HG02981 (cell line): ENCODE measurements around the gene SYT13.

Experiments used
- ATAC-seq: cut with Tn5 transposase; IDR thresholded peaks from one replicate; pipeline ENCODE4 v1.9.1; 2021; ENCODE audit warnings: mild to moderate bottlenecking, moderate library complexity; ENCODE audit not compliant: unreplicated experiment

SYT13 gene, protein sequence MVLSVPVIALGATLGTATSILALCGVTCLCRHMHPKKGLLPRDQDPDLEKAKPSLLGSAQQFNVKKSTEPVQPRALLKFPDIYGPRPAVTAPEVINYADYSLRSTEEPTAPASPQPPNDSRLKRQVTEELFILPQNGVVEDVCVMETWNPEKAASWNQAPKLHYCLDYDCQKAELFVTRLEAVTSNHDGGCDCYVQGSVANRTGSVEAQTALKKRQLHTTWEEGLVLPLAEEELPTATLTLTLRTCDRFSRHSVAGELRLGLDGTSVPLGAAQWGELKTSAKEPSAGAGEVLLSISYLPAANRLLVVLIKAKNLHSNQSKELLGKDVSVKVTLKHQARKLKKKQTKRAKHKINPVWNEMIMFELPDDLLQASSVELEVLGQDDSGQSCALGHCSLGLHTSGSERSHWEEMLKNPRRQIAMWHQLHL

DNA sequence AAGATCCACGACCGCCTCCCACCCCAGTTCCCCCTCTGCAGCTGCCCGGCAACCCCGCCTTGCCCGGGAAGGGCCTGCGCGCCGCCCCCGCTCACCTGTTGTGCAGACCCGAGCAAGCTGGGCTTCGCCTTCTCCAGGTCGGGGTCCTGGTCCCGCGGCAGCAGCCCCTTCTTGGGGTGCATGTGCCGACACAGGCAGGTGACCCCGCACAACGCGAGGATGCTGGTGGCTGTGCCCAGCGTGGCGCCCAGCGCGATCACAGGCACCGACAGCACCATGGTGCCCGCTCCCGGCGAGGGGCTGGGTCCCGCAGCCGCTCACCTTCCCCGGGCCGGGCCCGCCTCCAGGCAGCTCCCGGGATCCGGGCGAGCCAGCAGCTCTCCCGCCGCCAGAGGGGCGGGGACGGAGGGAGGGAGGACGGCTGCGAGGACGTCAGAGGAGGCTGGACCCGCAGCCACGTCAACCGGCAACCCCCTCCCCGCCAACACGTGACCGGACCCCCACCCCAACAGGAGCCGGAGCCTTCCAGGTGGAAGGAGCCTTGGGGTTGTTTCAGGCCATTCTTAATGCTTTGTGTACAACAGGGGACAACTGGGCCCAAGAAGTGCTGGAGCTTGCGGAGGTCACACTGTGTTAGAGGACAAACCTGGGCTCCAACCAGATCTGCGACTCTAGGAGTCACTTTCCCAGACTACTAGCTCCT, at the start of gene SYT13:
Gene SYT13, minus strand, starts transcription at position 412 of the 703 bp plus-strand sequence. Its CDS starts 134 bp downstream, at position 278.
- no peak for ATAC-seq

DNA sequence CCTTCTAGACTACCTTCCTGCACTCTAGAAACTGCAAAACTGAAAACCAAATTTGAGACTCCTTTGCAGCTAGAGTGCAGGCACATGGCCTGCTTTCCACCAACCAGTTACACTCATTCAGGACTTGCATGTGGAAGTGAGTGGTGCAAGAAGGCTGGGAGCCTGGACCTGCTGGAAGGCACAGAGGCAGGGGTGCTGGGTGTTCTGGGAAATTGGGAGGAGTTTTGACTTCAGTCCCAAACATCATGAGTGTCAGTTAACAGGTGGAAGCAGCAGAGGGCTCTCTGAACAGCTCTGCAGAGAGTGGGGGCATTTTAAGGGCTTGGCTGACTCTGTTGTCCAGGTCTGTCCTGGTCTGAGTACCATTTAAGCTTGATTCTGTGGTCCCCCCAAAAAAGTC, 49.3 kb upstream of the SYT13 start:
- no peak for ATAC-seq

DNA sequence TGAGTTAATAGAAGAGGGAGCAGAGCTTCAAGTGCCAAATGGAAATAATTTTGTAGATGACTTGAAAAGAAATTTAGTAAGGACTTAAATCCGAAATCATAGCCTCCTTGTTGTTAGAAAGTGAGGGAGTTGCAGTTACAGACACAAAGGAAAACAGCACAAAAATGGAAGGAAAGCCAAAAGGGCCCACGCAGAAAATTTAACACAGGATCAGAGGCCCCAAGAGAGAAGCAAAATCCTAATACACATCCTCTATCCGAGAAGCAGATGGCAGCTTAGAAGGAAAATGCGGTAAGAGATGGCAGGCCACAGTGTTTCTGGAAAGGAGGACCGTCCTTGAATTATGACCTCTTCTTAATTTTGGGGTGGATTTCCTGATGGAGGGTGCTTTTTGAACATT, 48.7 kb upstream of the SYT13 start:
- no peak for ATAC-seq

DNA sequence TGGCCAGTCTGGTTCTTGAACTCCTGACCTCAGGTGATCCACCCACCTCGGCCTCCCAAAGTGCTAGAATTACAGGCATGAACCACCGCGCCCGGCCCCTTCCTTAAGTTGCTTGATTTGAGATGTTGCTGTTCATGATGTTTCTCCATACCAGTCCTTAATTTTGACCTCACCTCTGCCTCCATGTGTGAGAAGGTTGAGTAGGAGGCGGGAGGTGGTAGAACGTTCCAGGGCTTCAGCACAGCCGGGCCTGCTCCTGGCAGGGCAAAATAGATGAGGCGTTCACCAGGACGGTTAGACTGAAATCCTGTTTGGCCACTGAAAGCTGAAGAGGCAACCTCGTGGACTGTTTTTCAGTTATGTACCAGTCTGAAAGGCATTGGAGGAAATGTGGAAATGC, 48.3 kb upstream of the SYT13 start:
- ATAC-seq, result no peak

DNA sequence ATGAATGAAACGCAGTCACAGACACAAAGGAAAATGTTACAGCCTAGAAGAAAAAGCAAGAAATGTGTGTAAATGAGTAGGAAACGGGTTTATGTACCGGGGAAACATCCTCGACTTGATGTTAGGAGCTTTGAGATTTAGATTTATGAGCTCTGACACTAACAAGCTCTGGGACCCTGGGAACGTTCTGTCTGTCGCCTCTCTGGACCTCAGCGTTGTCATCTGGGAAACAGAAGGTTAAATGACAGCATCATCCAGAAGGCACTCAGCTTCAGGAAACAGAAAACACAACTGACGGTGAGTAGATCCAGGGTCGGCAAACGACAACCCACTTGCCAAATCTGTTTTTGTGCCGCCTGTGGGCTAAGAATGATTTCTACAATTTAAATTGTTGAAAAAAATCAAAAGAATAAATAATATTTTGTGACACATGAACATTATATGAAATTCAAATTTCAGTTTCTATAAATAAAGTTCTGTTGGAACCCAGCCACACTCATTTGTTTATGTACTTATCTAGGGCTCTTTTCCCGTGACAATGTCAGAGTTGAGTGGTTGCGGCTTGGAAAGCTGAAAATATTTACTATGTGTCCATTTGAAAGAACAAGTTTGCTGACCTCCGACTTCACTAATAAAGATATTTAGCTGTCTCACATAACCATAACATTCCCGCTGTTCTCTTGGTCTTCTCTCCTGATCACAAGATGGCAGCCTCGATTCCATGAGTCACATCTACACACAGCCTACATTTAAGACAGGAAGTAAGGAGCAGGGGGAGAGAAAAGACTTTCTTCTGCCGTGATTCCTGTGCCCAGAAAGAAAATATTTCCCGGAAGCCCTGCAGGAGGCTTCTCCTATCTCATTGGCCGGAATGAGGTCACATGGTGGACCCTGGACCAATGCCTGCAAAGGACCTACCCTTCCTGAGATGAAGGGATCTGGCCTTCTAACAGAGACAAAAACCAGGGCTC, 47.1 kb upstream of the SYT13 start:
- ATAC-seq, result no peak

DNA sequence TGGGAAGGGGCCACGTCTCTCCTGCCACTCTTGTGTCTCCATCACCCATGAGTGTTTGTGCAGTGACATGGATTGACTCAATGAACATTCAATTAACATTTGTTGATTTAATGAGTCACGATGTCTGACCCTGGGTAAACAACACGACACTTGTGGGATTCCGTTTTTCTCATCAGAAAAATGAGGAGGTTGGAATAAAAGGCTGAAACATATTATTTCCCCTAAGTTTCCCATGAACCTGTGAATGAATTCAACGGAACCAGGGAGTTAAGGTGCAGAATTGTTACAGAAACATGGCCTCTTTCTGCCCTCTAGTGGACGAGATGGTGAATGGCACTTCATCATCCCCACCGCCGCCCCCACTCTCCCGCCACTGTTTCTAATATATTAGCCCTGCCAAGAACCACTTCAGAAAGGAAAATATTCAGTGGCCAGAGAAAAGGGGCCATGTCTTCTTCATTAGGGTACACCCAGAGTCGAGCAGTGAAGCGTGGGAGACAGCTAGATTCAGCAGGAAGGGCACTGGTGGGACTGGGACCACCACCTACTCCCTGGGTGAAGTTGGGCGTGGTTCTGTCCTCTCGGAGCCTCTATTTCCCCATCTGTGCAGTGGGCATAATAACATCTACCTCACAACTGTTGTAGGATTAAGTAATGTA, 46.3 kb upstream of the SYT13 start:
- ATAC-seq, result no peak

DNA sequence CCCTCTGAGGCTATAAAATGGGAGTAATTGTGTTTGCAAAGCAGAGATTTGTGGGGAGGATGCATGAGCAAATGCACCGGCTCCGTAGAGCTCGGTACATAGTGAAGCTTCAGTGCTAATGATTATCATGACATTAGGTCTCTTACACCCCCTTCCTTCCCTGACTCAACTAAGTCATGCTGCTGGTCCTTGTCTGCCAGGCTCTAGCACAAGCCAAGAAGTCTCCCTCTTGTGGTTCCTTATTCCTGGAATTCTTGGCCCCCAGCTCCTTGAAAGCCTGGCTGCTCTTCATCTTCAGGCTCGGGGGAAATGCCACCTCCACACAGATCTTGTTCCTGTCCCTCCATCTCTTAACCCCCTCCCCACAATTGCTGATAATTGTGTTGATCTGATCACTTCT, 45.7 kb upstream of the SYT13 start:
- ATAC-seq, result no peak

DNA sequence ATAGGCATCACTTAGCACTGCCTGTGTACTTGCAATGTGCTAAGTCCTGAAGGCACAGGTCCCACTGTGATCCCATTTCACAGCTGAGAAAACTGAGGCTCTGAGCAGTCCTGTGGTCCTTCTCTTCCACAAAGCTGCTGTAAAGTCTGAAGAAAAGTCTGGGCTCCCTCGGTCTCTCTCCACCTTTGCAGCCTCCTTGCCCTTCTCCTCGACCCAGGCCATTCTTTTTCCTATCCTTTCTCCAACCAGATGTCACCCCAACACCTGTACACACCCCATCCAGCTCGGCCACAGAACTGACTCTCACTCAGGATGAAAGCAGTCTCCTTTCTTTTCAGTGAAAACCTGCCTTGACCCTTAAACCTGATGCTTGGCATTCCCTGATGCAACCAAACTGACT, 42.6 kb upstream of the SYT13 start:
- no peak for ATAC-seq

DNA sequence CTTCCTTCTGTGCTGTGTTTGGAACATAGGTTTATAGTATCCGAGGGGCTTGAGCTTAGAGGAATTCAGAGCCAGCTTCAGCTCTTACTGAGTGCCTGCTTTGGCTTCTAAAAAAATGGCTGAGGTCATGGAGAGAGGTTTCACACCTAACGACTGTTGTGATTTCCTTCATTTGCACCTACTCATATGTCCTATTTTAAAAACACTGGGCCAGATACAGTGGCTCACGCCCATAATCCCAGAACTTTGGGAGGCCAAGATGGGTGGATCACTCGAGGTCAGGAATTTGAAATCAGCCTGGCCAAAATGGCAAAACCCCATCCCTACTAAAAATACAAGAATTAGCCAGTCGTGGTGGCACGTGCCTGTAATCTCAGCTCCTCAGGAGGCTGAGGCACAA, 38.3 kb upstream of the SYT13 start:
- no peak for ATAC-seq

DNA sequence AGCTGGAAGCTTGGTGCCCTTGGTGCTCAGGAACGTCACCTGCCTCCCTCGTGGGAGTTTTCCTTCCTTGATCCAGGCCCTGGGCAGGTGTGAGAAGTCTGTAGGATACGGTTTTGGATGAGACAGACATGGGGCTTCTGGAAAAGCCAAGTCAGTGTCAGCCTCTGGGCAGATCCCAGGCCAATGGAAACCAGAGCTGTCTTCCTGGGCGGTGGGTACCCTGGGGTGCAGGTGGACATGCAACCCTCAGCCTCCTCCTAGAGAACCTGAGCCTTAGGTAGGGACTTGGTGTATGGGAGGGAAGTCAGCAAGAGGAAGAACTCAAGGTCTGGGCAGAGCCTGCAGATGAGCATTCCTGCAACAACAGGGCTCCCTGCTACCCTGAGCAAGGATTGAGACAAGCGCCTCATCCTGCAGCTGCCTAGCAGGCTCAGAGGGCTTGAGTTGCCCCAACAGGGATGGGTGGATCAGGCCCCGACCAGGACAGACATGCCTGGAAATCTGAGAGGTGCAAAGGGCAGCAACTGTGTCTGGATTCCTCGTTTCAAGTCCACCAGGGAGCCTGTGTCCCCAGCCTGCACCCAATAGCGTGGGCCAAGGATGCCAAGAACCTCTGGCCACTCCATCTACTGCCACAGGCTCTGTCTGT, 37.6 kb upstream of the SYT13 start:
- no peak for ATAC-seq

DNA sequence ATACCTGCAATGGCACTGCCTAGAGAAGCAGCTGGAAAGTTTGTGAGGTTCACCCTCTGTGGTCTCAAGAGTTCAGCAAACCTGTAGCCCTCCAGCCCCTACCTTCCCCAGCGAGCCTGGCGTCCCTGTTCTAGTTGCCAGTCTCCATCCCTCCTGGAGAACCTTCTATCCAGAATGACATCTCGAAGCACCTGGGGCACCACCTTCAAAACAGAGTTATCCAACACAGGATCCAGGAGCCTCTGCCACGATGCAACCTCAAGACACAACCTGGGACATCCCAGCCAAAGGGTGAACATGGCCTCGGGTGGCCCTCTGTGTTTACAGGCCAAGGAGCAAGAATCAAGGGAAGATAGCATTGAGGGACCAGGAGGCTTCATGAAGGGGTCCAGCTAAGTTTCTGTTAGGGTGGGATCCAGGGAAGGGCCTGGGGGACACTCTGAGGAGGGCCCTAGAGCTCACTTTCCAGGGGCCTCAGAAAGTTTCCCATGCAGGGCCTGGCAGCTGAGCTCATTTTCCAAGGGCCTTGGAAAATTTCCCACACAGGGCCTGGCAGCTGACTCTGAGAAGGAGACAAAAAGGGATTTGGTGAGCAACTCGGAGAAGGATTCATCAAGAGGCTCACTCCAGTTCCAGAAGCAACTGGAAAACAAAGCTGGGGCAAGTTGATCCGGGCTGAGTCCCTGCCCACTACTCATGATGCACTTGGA, 36.9 kb upstream of the SYT13 start:
- ATAC-seq, result no peak

DNA sequence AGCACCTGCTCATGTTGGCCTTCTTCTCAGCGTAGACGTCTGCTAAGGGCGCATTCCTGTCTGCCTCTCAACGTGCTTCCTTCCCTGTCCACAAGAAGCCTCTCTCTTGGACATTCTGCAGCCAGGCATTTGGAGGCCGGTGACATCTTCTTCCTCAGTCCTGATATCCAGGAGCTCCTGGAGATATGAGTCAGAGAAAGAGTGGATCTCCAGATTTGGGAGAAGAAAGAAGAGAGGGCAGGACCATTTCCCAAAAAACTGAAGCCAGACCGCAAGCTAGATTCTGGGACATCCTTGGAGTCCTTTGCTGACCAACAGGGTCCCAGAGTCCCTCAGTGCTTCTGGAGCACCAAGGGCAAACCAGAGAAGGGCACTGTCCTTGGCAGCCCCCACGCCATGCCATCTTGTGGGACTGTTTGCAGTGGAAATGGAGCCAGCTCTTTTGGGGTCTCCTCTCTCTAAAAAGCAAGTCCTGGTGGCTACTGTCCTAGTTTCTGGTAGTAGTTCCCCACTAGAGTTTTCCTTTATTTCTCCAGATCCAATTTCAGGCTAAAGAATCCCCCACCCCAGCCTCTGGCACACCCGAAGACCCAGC, 36.1 kb upstream of the SYT13 start:
- ATAC-seq, result no peak

DNA sequence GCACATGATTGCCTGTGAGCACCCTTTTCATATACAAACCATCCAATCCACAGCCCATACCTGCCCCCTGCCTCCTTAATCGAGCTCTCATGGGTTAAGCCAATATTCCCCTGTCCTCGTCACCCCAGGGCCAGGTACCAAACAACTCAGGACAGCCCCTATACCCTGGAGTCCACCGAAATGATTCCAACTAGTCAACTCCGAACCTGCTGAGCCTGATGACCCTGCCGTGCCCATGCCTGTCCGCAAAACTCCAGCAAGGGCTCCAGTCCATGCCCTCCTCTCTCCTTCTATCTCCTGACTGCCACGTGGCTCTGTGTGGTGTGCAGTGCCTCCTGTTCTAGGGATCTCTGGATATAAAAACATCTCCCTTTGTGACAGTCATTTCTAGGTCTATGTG, 35.5 kb upstream of the SYT13 start:
- ATAC-seq, result no peak

DNA sequence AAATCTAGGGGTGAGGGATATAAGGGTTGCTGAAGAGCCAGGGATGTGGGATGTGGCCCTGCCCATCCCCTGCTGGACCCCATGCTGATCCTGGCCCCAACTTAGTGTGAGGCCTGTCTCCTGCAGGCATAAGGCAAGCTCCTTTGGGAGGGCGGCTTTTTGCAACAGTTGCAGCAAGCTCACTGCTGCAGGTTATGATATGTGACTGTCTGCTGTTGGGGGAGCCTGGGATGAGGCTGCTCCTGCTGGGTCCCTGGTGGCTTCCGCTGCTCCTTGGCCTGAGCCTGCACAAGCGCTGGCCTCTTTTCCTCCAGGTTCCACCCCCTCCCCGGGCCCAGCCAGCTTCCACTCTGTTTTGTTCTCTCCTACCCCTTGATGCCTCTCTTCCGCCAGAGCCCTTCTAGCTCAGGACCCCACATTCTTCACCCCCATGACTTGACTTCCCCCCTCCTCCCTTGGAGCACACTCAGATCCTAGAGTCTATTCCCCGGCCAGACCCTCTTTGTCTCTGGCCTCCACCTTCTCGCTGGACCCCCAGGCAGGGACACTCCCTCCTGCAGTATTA, 35.0 kb upstream of the SYT13 start:
- ATAC-seq, result no peak

DNA sequence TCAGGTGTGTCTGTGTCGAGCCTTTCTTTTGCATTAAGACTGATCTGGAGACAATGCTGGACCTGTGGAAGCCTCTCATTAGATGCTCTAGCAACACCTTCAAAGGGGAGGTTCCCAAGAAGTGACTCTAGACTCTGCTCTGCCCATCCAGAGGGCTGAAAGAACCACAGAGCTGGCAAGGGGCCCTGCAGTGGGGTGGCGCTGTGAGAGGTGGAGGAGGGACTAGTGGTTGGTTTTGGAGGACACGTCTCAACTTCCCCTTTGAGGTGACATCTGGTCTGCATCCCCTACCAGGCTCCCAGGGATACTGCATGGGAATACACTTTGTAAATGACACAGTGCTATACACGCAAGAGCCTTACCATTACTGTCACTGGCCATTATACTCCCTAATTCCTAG, 34.2 kb upstream of the SYT13 start:
- ATAC-seq, result no peak

DNA sequence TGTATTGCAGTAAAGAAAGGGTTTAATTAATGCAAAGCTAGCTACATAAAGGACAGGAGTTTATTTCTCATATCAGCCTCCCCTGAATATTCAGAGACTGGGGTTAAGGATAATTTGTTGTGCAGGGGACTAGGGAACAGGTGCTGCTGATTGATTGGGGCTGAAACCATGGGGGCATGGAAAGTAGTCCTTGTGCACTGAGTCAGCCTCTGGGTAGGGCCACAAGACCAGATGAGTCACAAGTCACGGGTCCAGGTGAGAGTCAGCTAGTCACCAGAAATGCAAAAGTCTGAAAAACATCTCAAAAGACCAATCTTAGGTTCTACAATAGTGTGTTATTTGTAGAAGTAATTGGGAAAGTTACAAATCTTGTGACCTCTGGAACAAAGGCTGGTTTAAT, 32.9 kb upstream of the SYT13 start:
- no peak for ATAC-seq

DNA sequence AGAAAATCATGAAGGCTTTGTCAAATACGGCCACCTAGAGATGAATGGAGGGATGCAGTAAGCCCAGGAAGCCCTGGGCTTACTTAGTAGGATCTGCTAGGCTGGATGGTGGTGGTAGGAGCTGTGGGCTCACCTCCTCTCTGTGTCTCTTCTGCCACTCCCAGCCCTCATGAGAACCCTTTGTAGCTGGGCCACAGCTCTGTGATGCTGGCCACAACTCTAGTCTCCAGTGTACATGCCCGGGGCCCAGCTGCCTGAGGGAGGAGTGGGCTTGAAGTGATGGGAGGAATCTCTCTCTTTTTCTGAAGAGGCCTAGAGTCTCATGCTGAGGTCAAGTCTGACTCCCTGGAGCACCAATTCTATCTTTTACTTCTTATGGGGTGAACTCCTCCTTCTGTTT, 32.4 kb upstream of the SYT13 start:
- no peak for ATAC-seq

DNA sequence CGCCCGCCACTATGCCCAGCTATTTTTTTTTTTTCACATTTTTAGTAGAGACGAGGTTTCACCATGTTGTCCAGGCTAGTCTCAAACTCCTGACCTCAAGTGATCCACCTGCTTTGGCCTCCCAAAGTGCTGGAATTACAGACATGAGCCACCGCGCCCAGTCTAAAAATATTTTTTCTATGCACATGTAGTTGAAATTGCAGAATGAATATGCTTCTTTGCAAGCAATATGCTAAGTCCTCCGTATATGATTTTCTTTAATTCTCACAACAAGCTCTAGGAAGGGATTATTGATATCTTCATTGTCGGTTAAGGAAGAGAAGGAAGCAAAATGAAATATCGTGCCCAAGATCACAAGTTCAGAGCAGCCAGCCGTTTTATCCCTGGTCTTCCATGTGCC, 30.1 kb upstream of the SYT13 start:
- ATAC-seq, result no peak

DNA sequence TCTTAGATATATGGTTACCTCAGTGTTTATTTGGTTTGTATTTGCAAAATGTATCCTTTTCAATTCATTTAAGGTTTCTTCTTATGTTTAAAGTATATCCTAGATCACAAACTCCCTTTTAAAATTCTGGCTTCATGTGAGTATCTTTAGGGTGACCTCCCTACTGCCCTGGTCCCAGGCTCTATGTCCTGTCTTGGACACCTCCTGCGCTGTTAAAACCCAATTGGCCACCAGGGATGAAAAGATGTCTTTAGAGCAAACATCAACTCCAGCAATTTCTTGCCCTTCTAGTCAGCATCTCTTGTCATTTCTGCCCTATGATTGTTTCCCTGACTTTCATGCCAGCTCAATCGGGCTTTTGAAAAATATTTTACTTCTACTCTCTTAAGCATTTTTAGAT, 28.8 kb upstream of the SYT13 start:
- no peak for ATAC-seq
